ENCODE data around the gene ARPC1A.
A peak's percentile ranks its signal among the peaks of the same experiment; 100 is the strongest.

DNA sequence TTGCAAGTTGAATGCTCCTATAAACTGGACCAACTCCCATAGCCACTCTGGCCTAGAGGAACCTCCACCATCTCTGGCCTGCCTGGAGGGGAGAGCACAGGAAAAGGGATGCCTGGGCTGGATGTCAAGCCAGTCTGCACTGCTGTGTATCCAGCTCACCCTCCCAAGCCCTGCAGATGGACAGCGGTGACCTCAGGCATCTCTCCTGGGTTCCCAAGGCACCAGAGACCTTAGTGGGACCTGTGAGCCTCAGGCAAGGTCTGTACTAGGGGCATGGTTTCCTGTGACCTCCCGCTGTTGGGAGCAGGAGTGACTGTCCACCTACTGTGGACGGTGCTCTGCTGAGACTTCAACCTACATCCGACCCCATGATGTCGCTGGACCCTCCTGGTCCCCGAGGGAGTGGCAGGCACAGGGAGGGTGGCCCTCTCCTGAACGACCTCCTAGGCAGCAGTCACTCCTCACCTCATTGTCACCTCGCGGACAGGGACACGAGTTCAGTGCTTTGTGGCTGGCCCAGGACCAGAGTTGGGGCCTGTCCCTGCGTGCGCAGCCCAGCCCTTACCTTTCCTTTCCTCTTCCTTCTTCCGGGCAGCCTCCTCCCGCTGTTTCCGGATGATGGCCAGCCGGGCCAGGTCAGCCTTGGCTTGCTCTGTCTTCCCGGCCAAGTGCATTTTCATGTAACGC, 71.7 kb downstream of the ARPC1A start:
- TF ChIP-seq TAF1 (IDR thresholded peaks at IDR 0.05; ENCODE audit: borderline replicate concordance, insufficient read depth, low read length) (no peak), POLR2AphosphoS5 (IDR thresholded peaks at IDR 0.05; ENCODE audit: low read depth, low read length) (0 out of 2 replicates have a peak, but pooled peaks have one; percentile 16), SIN3A (IDR thresholded peaks at IDR 0.05; ENCODE audit: borderline replicate concordance, insufficient read depth, low read length) (no peak), FOXP2 (optimal IDR thresholded peaks at IDR 0.05; ENCODE audit: borderline replicate concordance, extremely low read depth, extremely low read length, insufficient read depth) (no peak)
- TF ChIP-seq, protein P1, sequence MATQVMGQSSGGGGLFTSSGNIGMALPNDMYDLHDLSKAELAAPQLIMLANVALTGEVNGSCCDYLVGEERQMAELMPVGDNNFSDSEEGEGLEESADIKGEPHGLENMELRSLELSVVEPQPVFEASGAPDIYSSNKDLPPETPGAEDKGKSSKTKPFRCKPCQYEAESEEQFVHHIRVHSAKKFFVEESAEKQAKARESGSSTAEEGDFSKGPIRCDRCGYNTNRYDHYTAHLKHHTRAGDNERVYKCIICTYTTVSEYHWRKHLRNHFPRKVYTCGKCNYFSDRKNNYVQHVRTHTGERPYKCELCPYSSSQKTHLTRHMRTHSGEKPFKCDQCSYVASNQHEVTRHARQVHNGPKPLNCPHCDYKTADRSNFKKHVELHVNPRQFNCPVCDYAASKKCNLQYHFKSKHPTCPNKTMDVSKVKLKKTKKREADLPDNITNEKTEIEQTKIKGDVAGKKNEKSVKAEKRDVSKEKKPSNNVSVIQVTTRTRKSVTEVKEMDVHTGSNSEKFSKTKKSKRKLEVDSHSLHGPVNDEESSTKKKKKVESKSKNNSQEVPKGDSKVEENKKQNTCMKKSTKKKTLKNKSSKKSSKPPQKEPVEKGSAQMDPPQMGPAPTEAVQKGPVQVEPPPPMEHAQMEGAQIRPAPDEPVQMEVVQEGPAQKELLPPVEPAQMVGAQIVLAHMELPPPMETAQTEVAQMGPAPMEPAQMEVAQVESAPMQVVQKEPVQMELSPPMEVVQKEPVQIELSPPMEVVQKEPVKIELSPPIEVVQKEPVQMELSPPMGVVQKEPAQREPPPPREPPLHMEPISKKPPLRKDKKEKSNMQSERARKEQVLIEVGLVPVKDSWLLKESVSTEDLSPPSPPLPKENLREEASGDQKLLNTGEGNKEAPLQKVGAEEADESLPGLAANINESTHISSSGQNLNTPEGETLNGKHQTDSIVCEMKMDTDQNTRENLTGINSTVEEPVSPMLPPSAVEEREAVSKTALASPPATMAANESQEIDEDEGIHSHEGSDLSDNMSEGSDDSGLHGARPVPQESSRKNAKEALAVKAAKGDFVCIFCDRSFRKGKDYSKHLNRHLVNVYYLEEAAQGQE (IDR thresholded peaks at IDR 0.05; ENCODE audit: insufficient read depth in 1 of 2, low read depth in 2 of 2, low read length in 2 of 2) = no peak
